Retinal pigment epithelial cell (primary cell): Measurements from ENCODE around the gene DTX3L.
"Not testable (repeated sequence)": the region's sequence is repeated elsewhere in the genome, so short reads cannot be mapped to it uniquely, and the experiment has no call there.

Experiments used
- DNase-seq: peaks from one replicate; pipeline ENCODE4 v3.0.0-alpha.2; 2010; ENCODE audit warnings: low read depth
- H3K4me3 ChIP-seq: 2 replicates; pipeline ENCODE4 v1.5.1; 2011; ENCODE audit warnings: mild to moderate bottlenecking, low read length, control low read depth, moderate library complexity
- CTCF ChIP-seq: conservative IDR thresholded peaks from 2 replicates; pipeline ENCODE4 v1.5.1; 2011; ENCODE audit warnings: low read depth, low read length, control low read depth, inconsistent platforms

DTX3L gene

GRCh38 chr3:122560680-122561079 lies 3.5 kb upstream of the DTX3L start:
- TF ChIP-seq CTCF, result peak; percentile 70
- no peak overlapping the region for H3K4me3 ChIP-seq
- no peak for DNase-seq

- peak overlapping the region; percentile 72 for H3K4me3 ChIP-seq
Observed at GRCh38 chr3:122562923-122563716, 1.0 kb upstream of the DTX3L start.

GRCh38 chr3:122563717-122564025 lies 467 bp upstream of the DTX3L start:
- no peak for DNase-seq
- H3K4me3 ChIP-seq, result peak overlapping the region; percentile 72
- TF ChIP-seq CTCF, result no peak

More at GRCh38 chr3:122562923-122563716, 1.0 kb upstream of the DTX3L start:
- no peak for DNase-seq
- no peak for TF ChIP-seq CTCF

GRCh38 chr3:122568131-122568530 lies 4.0 kb downstream of the DTX3L start:
- not testable (repeated sequence) for DNase-seq, H3K4me3 ChIP-seq

GRCh38 chr3:122568755-122569154 lies 4.6 kb downstream of the DTX3L start:
- TF ChIP-seq CTCF, result no peak
- DNase-seq, result no peak
- H3K4me3 ChIP-seq, result no peak overlapping the region

GRCh38 chr3:122572940-122573412 lies 8.8 kb downstream of the DTX3L start:
- TF ChIP-seq CTCF, result no peak
- peak; percentile 55 for DNase-seq
- no peak overlapping the region for H3K4me3 ChIP-seq

GRCh38 chr3:122576174-122576940 lies 12.2 kb downstream of the DTX3L start:
- no peak for DNase-seq
- H3K4me3 ChIP-seq, result no peak overlapping the region
- no peak for TF ChIP-seq CTCF
